Liver (tissue), 9 donors: ENCODE results near the gene CHKB. TPM values are rescaled to one million over a fixed set of nuclear protein-coding genes. Genes with fewer than 3 reads are reported as not detected.

ENCODE experiments used
- DNase-seq: peaks from one replicate; pipeline ENCODE4 v3.0.0-alpha.2; 2017; ENCODE audit warnings: low spot score
- H3K27ac ChIP-seq, 2 donors: one replicate each; pipeline ENCODE4 v1.7.0; 2013; ENCODE audit warnings: inconsistent platforms in 2 of 2, low read length in 2 of 2, control low read depth in 1 of 2, low read depth in 1 of 2, mild to moderate bottlenecking in 1 of 2
- H3K27me3 ChIP-seq, 4 donors: one replicate each; pipeline versions ENCODE4 v1.6.1 to v1.7.0; 2013; ENCODE audit warnings: low read length in 3 of 4, inconsistent platforms in 1 of 4, mild to moderate bottlenecking in 1 of 4, moderate library complexity in 1 of 4; ENCODE audit not compliant: control insufficient read depth in 4 of 4, insufficient read depth in 4 of 4
- H3K36me3 ChIP-seq, 4 donors: one replicate each; pipeline versions ENCODE4 v1.6.1 to v1.7.0; 2013; ENCODE audit warnings: low read length in 3 of 4, mild to moderate bottlenecking in 3 of 4, low read depth in 1 of 4, moderate library complexity in 1 of 4; ENCODE audit not compliant: control insufficient read depth in 4 of 4, insufficient read depth in 3 of 4
- H3K4me1 ChIP-seq, 4 donors: one replicate each; pipeline versions ENCODE4 v1.6.1 to v1.7.0; 2013; ENCODE audit warnings: low read length in 3 of 4, mild to moderate bottlenecking in 3 of 4, moderate library complexity in 1 of 4; ENCODE audit not compliant: control insufficient read depth in 4 of 4, insufficient read depth in 4 of 4
- H3K4me3 ChIP-seq, 3 donors: one replicate each; pipeline versions ENCODE4 v1.6.1 to v1.7.0; 2013; ENCODE audit warnings: low read length in 3 of 3, control low read depth in 1 of 3, low read depth in 1 of 3, mild to moderate bottlenecking in 1 of 3
- H3K9ac ChIP-seq, 2 donors: one replicate each; pipeline ENCODE4 v1.7.0; 2013; ENCODE audit warnings: low read length in 2 of 2, mild to moderate bottlenecking in 2 of 2, moderate library complexity in 2 of 2, control low read depth in 1 of 2, low read depth in 1 of 2
- H3K9me3 ChIP-seq, 4 donors: one replicate each; pipeline versions ENCODE4 v1.6.1 to v1.7.0; 2013; ENCODE audit warnings: low read length in 3 of 4; ENCODE audit not compliant: control insufficient read depth in 4 of 4
- FOXA1 ChIP-seq: IDR thresholded peaks from 2 replicates; pipeline ENCODE4 v1.6.1; 2016; ENCODE audit warnings: antibody characterized with exemption
- GABPA ChIP-seq, 2 donors: IDR thresholded peaks in 1 of 2; conservative IDR thresholded peaks in 1 of 2; 2 replicates each; pipeline ENCODE4 v1.6.1; 2016; ENCODE audit warnings: antibody characterized with exemption in 2 of 2, mild to moderate bottlenecking in 1 of 2, moderate library complexity in 1 of 2
- HNF4A ChIP-seq, 2 donors: conservative IDR thresholded peaks; 2 replicates each; pipeline ENCODE4 v1.6.1; 2016; ENCODE audit warnings: antibody characterized with exemption in 2 of 2, mild to moderate bottlenecking in 2 of 2
- HNF4G ChIP-seq: IDR thresholded peaks from 2 replicates; pipeline ENCODE4 v1.6.1; 2016; ENCODE audit warnings: antibody characterized with exemption
- JUND ChIP-seq, 2 donors: IDR thresholded peaks; 2 replicates each; pipeline ENCODE4 v1.6.1; 2016; ENCODE audit warnings: antibody characterized with exemption in 2 of 2
- NR2F2 ChIP-seq: IDR thresholded peaks from 2 replicates; pipeline ENCODE4 v1.6.1; 2016; ENCODE audit warnings: antibody characterized with exemption
- RAD21 ChIP-seq, 2 donors: IDR thresholded peaks; 2 replicates each; pipeline ENCODE4 v1.6.1; 2016; ENCODE audit warnings: antibody characterized with exemption in 2 of 2, mild to moderate bottlenecking in 2 of 2
- RXRA ChIP-seq, 2 donors: IDR thresholded peaks; 2 replicates each; pipeline ENCODE4 v1.6.1; 2017 to 2018; ENCODE audit warnings: antibody characterized with exemption in 2 of 2, mild to moderate bottlenecking in 1 of 2
- SP1 ChIP-seq: IDR thresholded peaks from 2 replicates; pipeline ENCODE4 v1.6.1; 2018; ENCODE audit warnings: antibody characterized with exemption, mild to moderate bottlenecking
- TAF1 ChIP-seq: conservative IDR thresholded peaks from 2 replicates; pipeline ENCODE4 v1.6.1; 2016; ENCODE audit warnings: antibody characterized with exemption, mild to moderate bottlenecking
- YY1 ChIP-seq: IDR thresholded peaks from 2 replicates; pipeline ENCODE4 v1.6.1; 2016; ENCODE audit warnings: antibody characterized with exemption, mild to moderate bottlenecking
- ZBTB33 ChIP-seq: IDR thresholded peaks from 2 replicates; pipeline ENCODE4 v1.6.1; 2016; ENCODE audit warnings: antibody characterized with exemption
- WGBS: extraction: QIAGEN DNeasy Blood & Tissue Kit; methylation state at CpG from one replicate; pipeline ENCODE4 v1.1.7; 2013; 5-methylcytosine and 5-hydroxymethylcytosine counted together
- polyA plus RNA-seq, 2 donors: library from polyadenylated mRNA; stranded (reverse) in 1 of 2; unstranded in 1 of 2; fragments of 200-250 nt in 1 of 2; fragments of >200 nt in 1 of 2; fragmentation: Nextera tagmentation in 1 of 2; extraction: Ambion mirVana in 1 of 2; gene quantifications; one replicate each; pipeline versions ENCODE4 v1.2.1 to v1.2.3, GENCODE V29; 2013 to 2015
- total RNA-seq, 2 donors: library from RNA; depleted of rRNA; stranded (reverse); fragments of >200 nt; gene quantifications; one replicate each; pipeline ENCODE4 v1.2.3, GENCODE V29; 2014
- TF ChIP-seq, protein P1 (sequence below): fragments of 150-350 bp; IDR thresholded peaks from 2 replicates; pipeline ENCODE4 v1.5.1; 2017; ENCODE audit warnings: improper control_type of control experiment, low read depth, low read length; ENCODE audit not compliant: missing input control
- TF ChIP-seq, protein P2 (sequence below): IDR thresholded peaks from 2 replicates; pipeline ENCODE4 v1.6.1; 2016; ENCODE audit warnings: antibody characterized with exemption
- TF ChIP-seq, protein P3 (sequence below): IDR thresholded peaks from 2 replicates; pipeline ENCODE4 v1.6.1; 2016; ENCODE audit warnings: antibody characterized with exemption
- donor health status: healthy.
- donor health status: healthy.
- donor health status: healthy.
- donor health status: healthy.
- donor health status: healthy.

CHKB gene
- total and polyA plus RNA-seq, 4 donors, result 17.9 to 24.2 (median 20.6) TPM

DNA sequence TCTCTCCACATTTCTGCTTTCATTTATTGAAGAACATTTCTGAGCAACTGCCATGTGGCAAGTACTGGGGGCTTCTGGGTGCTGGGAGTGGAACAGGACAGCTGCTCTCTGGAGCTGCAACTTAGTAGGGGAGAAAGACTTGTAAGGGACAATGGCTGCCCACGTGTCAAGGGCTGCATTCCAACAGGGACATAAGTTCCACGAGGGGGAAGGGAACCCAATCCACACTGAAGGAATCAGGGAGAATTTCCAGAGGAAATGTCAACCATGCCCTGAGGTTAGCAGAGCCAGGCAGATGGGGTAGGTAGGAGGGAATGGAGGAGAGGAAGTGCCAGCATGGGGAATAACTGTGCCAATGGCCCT lies 19.7 kb upstream of the CHKB start (continued):
- TF ChIP-seq, protein P1, sequence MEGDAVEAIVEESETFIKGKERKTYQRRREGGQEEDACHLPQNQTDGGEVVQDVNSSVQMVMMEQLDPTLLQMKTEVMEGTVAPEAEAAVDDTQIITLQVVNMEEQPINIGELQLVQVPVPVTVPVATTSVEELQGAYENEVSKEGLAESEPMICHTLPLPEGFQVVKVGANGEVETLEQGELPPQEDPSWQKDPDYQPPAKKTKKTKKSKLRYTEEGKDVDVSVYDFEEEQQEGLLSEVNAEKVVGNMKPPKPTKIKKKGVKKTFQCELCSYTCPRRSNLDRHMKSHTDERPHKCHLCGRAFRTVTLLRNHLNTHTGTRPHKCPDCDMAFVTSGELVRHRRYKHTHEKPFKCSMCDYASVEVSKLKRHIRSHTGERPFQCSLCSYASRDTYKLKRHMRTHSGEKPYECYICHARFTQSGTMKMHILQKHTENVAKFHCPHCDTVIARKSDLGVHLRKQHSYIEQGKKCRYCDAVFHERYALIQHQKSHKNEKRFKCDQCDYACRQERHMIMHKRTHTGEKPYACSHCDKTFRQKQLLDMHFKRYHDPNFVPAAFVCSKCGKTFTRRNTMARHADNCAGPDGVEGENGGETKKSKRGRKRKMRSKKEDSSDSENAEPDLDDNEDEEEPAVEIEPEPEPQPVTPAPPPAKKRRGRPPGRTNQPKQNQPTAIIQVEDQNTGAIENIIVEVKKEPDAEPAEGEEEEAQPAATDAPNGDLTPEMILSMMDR, result no peak
- TF ChIP-seq TAF1 (no peak), NR2F2 (no peak), FOXA1 (no peak), ZBTB33 (no peak), YY1 (no peak), RXRA (IDR thresholded peaks at IDR 0.05) (no peak)
- TF ChIP-seq, protein P2, sequence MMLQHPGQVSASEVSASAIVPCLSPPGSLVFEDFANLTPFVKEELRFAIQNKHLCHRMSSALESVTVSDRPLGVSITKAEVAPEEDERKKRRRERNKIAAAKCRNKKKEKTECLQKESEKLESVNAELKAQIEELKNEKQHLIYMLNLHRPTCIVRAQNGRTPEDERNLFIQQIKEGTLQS, result no peak

GRCh38 chr22:50601669-50602337 lies 19.2 kb upstream of the CHKB start:
- WGBS, result 64% methylated on average over 12 of the region's 12 CpGs
- Histone ChIP-seq H3K27me3 (peaks cover 0 to 10% (median 3%) of the 10 kb centered on the region in 4 donors), H3K36me3 (no peaks in the 10 kb centered on the region), H3K4me1 (peaks cover 0 to 7% (median 4%) of the 10 kb centered on the region in 4 donors), H3K4me3 (no peak overlapping the region), H3K27ac (no peak overlapping the region), H3K9ac (no peak overlapping the region), H3K9me3 (no peaks in the 10 kb centered on the region)
- DNase-seq, result no peak
- no peak for TF ChIP-seq GABPA (IDR thresholded peaks at IDR 0.05 in 1 of 2, conservative IDR thresholded peaks at IDR 0.05 in 1 of 2)
- no peak for TF ChIP-seq HNF4G
- no peak for TF ChIP-seq RAD21 (IDR thresholded peaks at IDR 0.05)
- TF ChIP-seq, protein P3, sequence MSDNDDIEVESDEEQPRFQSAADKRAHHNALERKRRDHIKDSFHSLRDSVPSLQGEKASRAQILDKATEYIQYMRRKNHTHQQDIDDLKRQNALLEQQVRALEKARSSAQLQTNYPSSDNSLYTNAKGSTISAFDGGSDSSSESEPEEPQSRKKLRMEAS, result no peak
- no peak for TF ChIP-seq YY1

- no peaks in the 10 kb centered on the region for H3K9me3 ChIP-seq
- no peaks in the 10 kb centered on the region for H3K36me3 ChIP-seq
- WGBS, result 11% methylated on average over 52 of the region's 52 CpGs
- DNase-seq, result no peak
- peaks cover 0 to 7% (median 4%) of the 10 kb centered on the region in 4 donors for H3K4me1 ChIP-seq
- H3K27me3 ChIP-seq, result peaks cover 0 to 10% (median 2%) of the 10 kb centered on the region in 4 donors
- H3K4me3 ChIP-seq, result peak overlapping the region in 1 of 3 donors; percentile 61
- H3K9ac ChIP-seq, result no peak overlapping the region
- H3K27ac ChIP-seq, result no peak overlapping the region
- TF ChIP-seq JUND (IDR thresholded peaks at IDR 0.05), result no peak
- TF ChIP-seq HNF4G, result no peak
- no peak for TF ChIP-seq SP1
- TF ChIP-seq HNF4A (conservative IDR thresholded peaks at IDR 0.05), result no peak
- TF ChIP-seq NR2F2, result no peak
- TF ChIP-seq FOXA1, result no peak
- no peak for TF ChIP-seq YY1
- no peak for TF ChIP-seq ZBTB33
- TF ChIP-seq, protein P2, result no peak
- TF ChIP-seq, protein P3, result no peak
- TF ChIP-seq, protein P1, result no peak
- no peak for TF ChIP-seq TAF1
Measured at GRCh38 chr22:50600967-50601668, 18.5 kb upstream of the CHKB start.
